ENCODE measurements around the gene ZSWIM5. TPM values are rescaled to one million over a fixed set of nuclear protein-coding genes. Genes with fewer than 3 reads are reported as not detected.
"Not testable (repeated sequence)": the region's sequence is repeated elsewhere in the genome, so short reads cannot be mapped to it uniquely, and the experiment has no call there.

The ZSWIM5 gene
- total RNA-seq, 1 experiment from 2014 or later: 1.4 TPM

- no peaks in the 10 kb centered on the region for H3K79me2 ChIP-seq (ENCODE audit: low read length)
- no peaks in the 10 kb centered on the region for H4K20me1 ChIP-seq (ENCODE audit: low read length)
- no peaks in the 10 kb centered on the region for H3K9me3 ChIP-seq (ENCODE audit: low read length)
- TF ChIP-seq EZH2 (IDR thresholded peaks at IDR 0.05; ENCODE audit: low read length, unreplicated experiment): no peak
- TF ChIP-seq EZH2phosphoT487 (IDR thresholded peaks at IDR 0.05; ENCODE audit: borderline replicate concordance, low read length): no peak
- TF ChIP-seq CTCF (conservative IDR thresholded peaks at IDR 0.05; ENCODE audit: low read depth, low read length): no peak
- ATAC-seq (no peak), DNase-seq (no peak)
- no peak overlapping the region for H3K4me2 ChIP-seq (ENCODE audit: low read length)
- BruUV-seq (replicated peaks): no TSS peak
- no peaks in the 10 kb centered on the region for H3F3A ChIP-seq (ENCODE audit: low read length, unreplicated experiment)
- H3K36me3 ChIP-seq (ENCODE audit: low read depth, low read length): no peaks in the 10 kb centered on the region
- H3K4me1 ChIP-seq (ENCODE audit: insufficient read depth, low read length): no peaks in the 10 kb centered on the region
- no peak overlapping the region for H3K9ac ChIP-seq (ENCODE audit: low read length)
- H3K9me2 ChIP-seq (replicated peaks; ENCODE audit: low read length): no peaks in the 10 kb centered on the region
- no peak overlapping the region for H3K4me3 ChIP-seq (ENCODE audit: low read length)
- H3K27ac ChIP-seq (ENCODE audit: low read length): no peak overlapping the region
- no peak overlapping the region for H2AFZ ChIP-seq (ENCODE audit: low read length)
- intact Hi-C loops (cut with micrococcal nuclease): no loop called here
- no peaks in the 10 kb centered on the region for H3K27me3 ChIP-seq (ENCODE audit: low read length)
- ChIA-PET CTCF (no interaction called here), POLR2A (ENCODE audit: unreplicated experiment) (no interaction called here)
Observed at GRCh38 chr1:45134461-45134873, 71.9 kb downstream of the ZSWIM5 start.

- H2AFZ ChIP-seq (ENCODE audit: low read length); H3K36me3 ChIP-seq (ENCODE audit: low read depth, low read length); H3K9ac ChIP-seq (ENCODE audit: low read length); H3K9me2 ChIP-seq (replicated peaks; ENCODE audit: low read length); POLR2A ChIA-PET (ENCODE audit: unreplicated experiment); H3K4me1 ChIP-seq (ENCODE audit: insufficient read depth, low read length); H3F3A ChIP-seq (ENCODE audit: low read length, unreplicated experiment); BruUV-seq (replicated peaks); H3K27me3 ChIP-seq (ENCODE audit: low read length); H3K4me3 ChIP-seq (ENCODE audit: low read length); DNase-seq; H3K9me3 ChIP-seq (ENCODE audit: low read length); H3K27ac ChIP-seq (ENCODE audit: low read length); H4K20me1 ChIP-seq (ENCODE audit: low read length); CTCF ChIA-PET; H3K4me2 ChIP-seq (ENCODE audit: low read length); H3K79me2 ChIP-seq (ENCODE audit: low read length); intact Hi-C loops (cut with micrococcal nuclease); ATAC-seq: not testable (repeated sequence)
Observed at GRCh38 chr1:45132719-45133118, 73.7 kb downstream of the ZSWIM5 start.

- intact Hi-C loops (cut with micrococcal nuclease): no loop called here
- Histone ChIP-seq H3K4me2 (ENCODE audit: low read length) (no peak overlapping the region), H3K4me1 (ENCODE audit: insufficient read depth, low read length) (no peaks in the 10 kb centered on the region), H2AFZ (ENCODE audit: low read length) (no peak overlapping the region), H3K9me2 (replicated peaks; ENCODE audit: low read length) (no peaks in the 10 kb centered on the region), H3K79me2 (ENCODE audit: low read length) (no peaks in the 10 kb centered on the region), H3K27ac (ENCODE audit: low read length) (no peak overlapping the region), H3K9me3 (ENCODE audit: low read length) (no peaks in the 10 kb centered on the region), H3K36me3 (ENCODE audit: low read depth, low read length) (no peaks in the 10 kb centered on the region), H3F3A (ENCODE audit: low read length, unreplicated experiment) (no peaks in the 10 kb centered on the region), H3K4me3 (ENCODE audit: low read length) (no peak overlapping the region), H4K20me1 (ENCODE audit: low read length) (no peaks in the 10 kb centered on the region), H3K9ac (ENCODE audit: low read length) (no peak overlapping the region), H3K27me3 (ENCODE audit: low read length) (no peaks in the 10 kb centered on the region)
- no TSS peak for BruUV-seq (replicated peaks)
- TF ChIP-seq CTCF (conservative IDR thresholded peaks at IDR 0.05; ENCODE audit: low read depth, low read length) (no peak), EZH2phosphoT487 (IDR thresholded peaks at IDR 0.05; ENCODE audit: borderline replicate concordance, low read length) (no peak), EZH2 (IDR thresholded peaks at IDR 0.05; ENCODE audit: low read length, unreplicated experiment) (no peak)
- ChIA-PET CTCF (no interaction called here), POLR2A (ENCODE audit: unreplicated experiment) (no interaction called here)
- ATAC-seq: no peak
- DNase-seq: no peak
Observed at GRCh38 chr1:45123358-45123757, 83.0 kb downstream of the ZSWIM5 start.

All from PC-3 (cell line).